ENCODE measurements around the gene KCNAB2. TPM values are rescaled to one million over a fixed set of nuclear protein-coding genes. Genes with fewer than 3 reads are reported as not detected.

KCNAB2 gene
- total RNA-seq (2022; extraction: Qiagen RNA extraction) = 6.6 to 9.1 TPM (median 7.2 TPM) in 5 replicates

GRCh38 chr1:6045561-6045960, at the start of gene KCNAB2:
KCNAB2 (plus strand) TSS chr1:6045888; CDS start chr1:6051537, 5,649 bp downstream.

Other genes starting within 250 kb of the KCNAB2 start
- gene NPHP4, start 53.5 kb upstream of the KCNAB2 start, total RNA-seq (2022; extraction: Qiagen RNA extraction) = 4.4 to 5.5 TPM (median 5.1 TPM) in 5 replicates
- gene CHD5, start 134.4 kb downstream of the KCNAB2 start, total RNA-seq (2022; extraction: Qiagen RNA extraction) = 1.5 to 2.2 TPM (median 1.9 TPM) in 5 replicates
- gene RPL22, start 153.7 kb downstream of the KCNAB2 start, total RNA-seq (2022; extraction: Qiagen RNA extraction) = 263 to 490 TPM (median 455 TPM) in 5 replicates
- 8.9 to 13.2 TPM (median 11.1 TPM) in 5 replicates for gene RNF207, start 160.2 kb downstream of the KCNAB2 start, total RNA-seq (2022; extraction: Qiagen RNA extraction)
- 51.7 to 59.9 TPM (median 56.4 TPM) in 5 replicates for gene ICMT, start 190.1 kb downstream of the KCNAB2 start, total RNA-seq (2022; extraction: Qiagen RNA extraction)
- gene HES3, start 198.3 kb downstream of the KCNAB2 start, total RNA-seq (2022; extraction: Qiagen RNA extraction) = not detected in 5 replicates
- gene GPR153, start 215.2 kb downstream of the KCNAB2 start, total RNA-seq (2022; extraction: Qiagen RNA extraction) = 3.6 to 4.6 TPM (median 4.3 TPM) in 5 replicates

Measured in A549 treated with Hydrocortisone at 1 μM for 4 hours (cell line).